Mammary epithelial cell (primary cell): Measurements from ENCODE around the gene FOSL1.

Experiments used
- EZH2 ChIP-seq: IDR thresholded peaks from 2 replicates; pipeline ENCODE4 v1.6.1; 2012; ENCODE audit warnings: low read length, inconsistent platforms, borderline replicate concordance
- TF ChIP-seq, protein P1 (sequence below), 2 donors: IDR thresholded peaks in 1 of 2; conservative IDR thresholded peaks in 1 of 2; 2 replicates each; pipeline ENCODE4 v1.5.1; 2011 to 2012; ENCODE audit warnings: inconsistent platforms in 2 of 2, low read length in 2 of 2, mild to moderate bottlenecking in 2 of 2, control low read depth in 1 of 2, low read depth in 1 of 2; ENCODE audit not compliant: insufficient read depth in 1 of 2; ENCODE audit errors: extremely low read depth in 1 of 2

DNA sequence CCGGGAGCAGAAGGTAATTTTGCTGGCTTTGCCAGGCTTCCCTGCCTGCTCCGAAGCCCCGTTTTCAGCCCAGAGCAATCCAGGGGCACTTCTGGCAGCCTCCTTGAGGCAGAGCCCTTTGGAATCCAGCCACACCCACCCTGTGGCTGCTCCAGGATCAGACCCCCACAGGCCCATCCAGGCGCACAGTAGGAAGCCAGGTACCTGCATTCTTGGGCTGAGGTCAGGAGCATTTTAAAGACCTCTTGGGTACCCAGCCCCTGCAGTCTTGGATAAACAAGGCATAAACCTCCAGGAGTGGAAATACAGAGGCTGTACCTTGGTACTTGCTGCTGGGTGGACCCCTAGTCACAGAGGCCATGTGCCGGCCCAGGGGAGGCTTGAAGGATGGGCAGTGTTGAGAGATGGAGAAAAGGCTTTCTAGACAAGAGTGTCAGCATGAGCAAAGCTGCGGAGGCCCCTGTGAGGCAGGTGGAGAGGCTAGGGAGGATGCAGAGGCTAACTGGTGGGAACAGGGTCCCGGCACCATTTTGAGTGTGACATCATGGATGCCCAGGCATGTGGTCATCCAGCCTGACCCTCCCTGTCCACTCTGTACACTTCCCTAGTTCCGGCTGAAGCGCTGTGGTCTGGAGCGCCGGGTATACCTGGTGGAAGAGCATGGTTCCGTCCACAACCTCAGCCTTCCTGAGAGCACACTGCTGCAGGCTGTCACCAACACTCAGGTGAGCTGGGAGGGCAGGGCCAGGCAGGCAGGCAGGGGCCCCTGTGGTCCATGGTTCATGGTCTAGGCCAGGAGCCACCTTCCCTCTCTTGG lies 36.1 kb downstream of the FOSL1 start:
- TF ChIP-seq, protein P1, sequence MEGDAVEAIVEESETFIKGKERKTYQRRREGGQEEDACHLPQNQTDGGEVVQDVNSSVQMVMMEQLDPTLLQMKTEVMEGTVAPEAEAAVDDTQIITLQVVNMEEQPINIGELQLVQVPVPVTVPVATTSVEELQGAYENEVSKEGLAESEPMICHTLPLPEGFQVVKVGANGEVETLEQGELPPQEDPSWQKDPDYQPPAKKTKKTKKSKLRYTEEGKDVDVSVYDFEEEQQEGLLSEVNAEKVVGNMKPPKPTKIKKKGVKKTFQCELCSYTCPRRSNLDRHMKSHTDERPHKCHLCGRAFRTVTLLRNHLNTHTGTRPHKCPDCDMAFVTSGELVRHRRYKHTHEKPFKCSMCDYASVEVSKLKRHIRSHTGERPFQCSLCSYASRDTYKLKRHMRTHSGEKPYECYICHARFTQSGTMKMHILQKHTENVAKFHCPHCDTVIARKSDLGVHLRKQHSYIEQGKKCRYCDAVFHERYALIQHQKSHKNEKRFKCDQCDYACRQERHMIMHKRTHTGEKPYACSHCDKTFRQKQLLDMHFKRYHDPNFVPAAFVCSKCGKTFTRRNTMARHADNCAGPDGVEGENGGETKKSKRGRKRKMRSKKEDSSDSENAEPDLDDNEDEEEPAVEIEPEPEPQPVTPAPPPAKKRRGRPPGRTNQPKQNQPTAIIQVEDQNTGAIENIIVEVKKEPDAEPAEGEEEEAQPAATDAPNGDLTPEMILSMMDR (conservative IDR thresholded peaks at IDR 0.05 in 1 of 2, IDR thresholded peaks at IDR 0.05 in 1 of 2; ENCODE audit: extremely low read depth in 1 of 2, insufficient read depth in 1 of 2, low read depth in 1 of 2, low read length in 2 of 2) = no peak
- TF ChIP-seq EZH2 = no peak
